Panc1 (cell line): ENCODE results near the gene PHKB.

ENCODE experiments used
- POLR2AphosphoS5 ChIP-seq: IDR thresholded peaks from 2 replicates; pipeline ENCODE4 v1.6.1; 2012; ENCODE audit warnings: mild to moderate bottlenecking, low read depth, low read length, moderate library complexity
- SIN3A ChIP-seq: IDR thresholded peaks from 2 replicates; pipeline ENCODE4 v1.6.1; 2012; ENCODE audit warnings: low read depth, mild to moderate bottlenecking, low read length, moderate library complexity, borderline replicate concordance; ENCODE audit not compliant: insufficient read depth
- TCF7L2 ChIP-seq: IDR thresholded peaks from 2 replicates; pipeline ENCODE4 v1.6.1; 2011; ENCODE audit warnings: mild to moderate bottlenecking, low read depth, low read length, inconsistent platforms
- TF ChIP-seq, protein P1 (sequence below): fragments of 450-650 bp; IDR thresholded peaks from 2 replicates; pipeline ENCODE4 v1.5.1; 2017; ENCODE audit warnings: mild to moderate bottlenecking
- TF ChIP-seq, protein P2 (sequence below), 2 experiments: IDR thresholded peaks; 2 replicates each; pipeline ENCODE4 v1.6.1; 2011 to 2012; ENCODE audit warnings: low read depth in 2 of 2, control low read depth in 1 of 2, low read length in 1 of 2, mild to moderate bottlenecking in 1 of 2, moderate library complexity in 1 of 2; ENCODE audit not compliant: insufficient read depth in 1 of 2

DNA sequence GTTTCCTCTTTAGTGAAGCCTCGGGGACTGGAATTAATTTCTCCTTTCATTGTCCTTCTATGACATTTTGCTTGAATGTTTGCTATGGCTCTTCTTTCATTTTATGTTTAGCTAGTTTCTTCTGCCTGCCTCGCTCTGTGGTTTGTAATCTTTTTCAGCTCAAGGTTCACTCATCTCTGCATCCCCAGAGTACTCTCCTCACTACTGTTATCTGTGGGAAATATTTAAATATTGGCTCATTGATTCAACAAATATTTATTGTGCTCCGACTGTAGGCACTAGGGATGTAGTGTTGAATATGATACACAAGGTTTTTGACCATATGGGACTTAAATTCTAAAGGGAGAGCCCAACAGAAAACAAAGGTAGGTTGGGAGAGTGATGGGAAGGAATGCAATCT is 195.9 kb downstream of the PHKB start:
- TF ChIP-seq, protein P1, sequence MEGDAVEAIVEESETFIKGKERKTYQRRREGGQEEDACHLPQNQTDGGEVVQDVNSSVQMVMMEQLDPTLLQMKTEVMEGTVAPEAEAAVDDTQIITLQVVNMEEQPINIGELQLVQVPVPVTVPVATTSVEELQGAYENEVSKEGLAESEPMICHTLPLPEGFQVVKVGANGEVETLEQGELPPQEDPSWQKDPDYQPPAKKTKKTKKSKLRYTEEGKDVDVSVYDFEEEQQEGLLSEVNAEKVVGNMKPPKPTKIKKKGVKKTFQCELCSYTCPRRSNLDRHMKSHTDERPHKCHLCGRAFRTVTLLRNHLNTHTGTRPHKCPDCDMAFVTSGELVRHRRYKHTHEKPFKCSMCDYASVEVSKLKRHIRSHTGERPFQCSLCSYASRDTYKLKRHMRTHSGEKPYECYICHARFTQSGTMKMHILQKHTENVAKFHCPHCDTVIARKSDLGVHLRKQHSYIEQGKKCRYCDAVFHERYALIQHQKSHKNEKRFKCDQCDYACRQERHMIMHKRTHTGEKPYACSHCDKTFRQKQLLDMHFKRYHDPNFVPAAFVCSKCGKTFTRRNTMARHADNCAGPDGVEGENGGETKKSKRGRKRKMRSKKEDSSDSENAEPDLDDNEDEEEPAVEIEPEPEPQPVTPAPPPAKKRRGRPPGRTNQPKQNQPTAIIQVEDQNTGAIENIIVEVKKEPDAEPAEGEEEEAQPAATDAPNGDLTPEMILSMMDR: no peak
- TF ChIP-seq, protein P2, sequence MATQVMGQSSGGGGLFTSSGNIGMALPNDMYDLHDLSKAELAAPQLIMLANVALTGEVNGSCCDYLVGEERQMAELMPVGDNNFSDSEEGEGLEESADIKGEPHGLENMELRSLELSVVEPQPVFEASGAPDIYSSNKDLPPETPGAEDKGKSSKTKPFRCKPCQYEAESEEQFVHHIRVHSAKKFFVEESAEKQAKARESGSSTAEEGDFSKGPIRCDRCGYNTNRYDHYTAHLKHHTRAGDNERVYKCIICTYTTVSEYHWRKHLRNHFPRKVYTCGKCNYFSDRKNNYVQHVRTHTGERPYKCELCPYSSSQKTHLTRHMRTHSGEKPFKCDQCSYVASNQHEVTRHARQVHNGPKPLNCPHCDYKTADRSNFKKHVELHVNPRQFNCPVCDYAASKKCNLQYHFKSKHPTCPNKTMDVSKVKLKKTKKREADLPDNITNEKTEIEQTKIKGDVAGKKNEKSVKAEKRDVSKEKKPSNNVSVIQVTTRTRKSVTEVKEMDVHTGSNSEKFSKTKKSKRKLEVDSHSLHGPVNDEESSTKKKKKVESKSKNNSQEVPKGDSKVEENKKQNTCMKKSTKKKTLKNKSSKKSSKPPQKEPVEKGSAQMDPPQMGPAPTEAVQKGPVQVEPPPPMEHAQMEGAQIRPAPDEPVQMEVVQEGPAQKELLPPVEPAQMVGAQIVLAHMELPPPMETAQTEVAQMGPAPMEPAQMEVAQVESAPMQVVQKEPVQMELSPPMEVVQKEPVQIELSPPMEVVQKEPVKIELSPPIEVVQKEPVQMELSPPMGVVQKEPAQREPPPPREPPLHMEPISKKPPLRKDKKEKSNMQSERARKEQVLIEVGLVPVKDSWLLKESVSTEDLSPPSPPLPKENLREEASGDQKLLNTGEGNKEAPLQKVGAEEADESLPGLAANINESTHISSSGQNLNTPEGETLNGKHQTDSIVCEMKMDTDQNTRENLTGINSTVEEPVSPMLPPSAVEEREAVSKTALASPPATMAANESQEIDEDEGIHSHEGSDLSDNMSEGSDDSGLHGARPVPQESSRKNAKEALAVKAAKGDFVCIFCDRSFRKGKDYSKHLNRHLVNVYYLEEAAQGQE (IDR thresholded peaks at IDR 0.05; ENCODE audit: insufficient read depth in 1 of 2, low read depth in 2 of 2, low read length in 1 of 2): no peak
- no peak for TF ChIP-seq POLR2AphosphoS5
- TF ChIP-seq SIN3A: no peak
- no peak for TF ChIP-seq TCF7L2
